ENCODE data around the gene MS4A5.

The MS4A5 gene

GRCh38 chr11:60482361-60482760, 53.0 kb downstream of the MS4A5 start:
- no peak for DNase-seq (ENCODE audit: low read depth)

GRCh38 chr11:60485987-60486386, 56.6 kb downstream of the MS4A5 start:
- no peak for DNase-seq (ENCODE audit: low read depth)

GRCh38 chr11:60492488-60493009, 63.2 kb downstream of the MS4A5 start, which contains the start of gene MS4A12:
TSS of gene MS4A12 (plus strand) at chr11:60492778. CDS start at chr11:60497319, 4,541 bp downstream.
- DNase-seq (ENCODE audit: low read depth): no peak

- DNase-seq (ENCODE audit: low read depth): no peak
Measured at GRCh38 chr11:60493454-60493853, 64.1 kb downstream of the MS4A5 start.

Measured in amniotic epithelial cell (primary cell).